OCI-LY3 (cell line): ENCODE data around the gene FLNA.

ENCODE experiments used
- H2AFZ ChIP-seq: fragments of 200-600, 300-600 bp; shearing (Covaris generic); 2 replicates; pipeline ENCODE4 v1.6.0; 2014; ENCODE audit warnings: antibody characterized with exemption, low read depth, low read length
- H3K27ac ChIP-seq: fragments of 200-600, 300-600 bp; sonication (generic); 2 replicates; pipeline ENCODE4 v1.5.1; 2014; ENCODE audit warnings: mild to moderate bottlenecking, low read length, moderate library complexity, mixed read lengths
- H3K27me3 ChIP-seq: fragments of 200-600, 300-600 bp; sonication (generic); 2 replicates; pipeline ENCODE4 v1.6.1; 2014; ENCODE audit warnings: low read depth, low read length, mixed read lengths
- H3K36me3 ChIP-seq: fragments of 200-600, 300-600 bp; sonication (generic); replicated peaks from 2 replicates; pipeline ENCODE3; 2014; ENCODE audit warnings: low read depth, low read length, mixed read lengths
- H3K4me1 ChIP-seq: fragments of 300-600, 200-600 bp; sonication (generic); 2 replicates; pipeline ENCODE4 v1.6.1; 2014; ENCODE audit warnings: low read length, mixed read lengths
- H3K4me2 ChIP-seq: fragments of 200-600, 300-600 bp; sonication (generic); 2 replicates; pipeline ENCODE4 v1.6.1; 2014; ENCODE audit warnings: low read length, mixed read lengths
- H3K4me3 ChIP-seq: fragments of 300-600, 200-600 bp; sonication (generic); 2 replicates; pipeline ENCODE4 v1.5.1; 2014; ENCODE audit warnings: antibody characterized with exemption, mild to moderate bottlenecking, low read length, moderate library complexity
- H3K79me2 ChIP-seq: fragments of 300-600, 200-600 bp; shearing (Covaris generic); 2 replicates; pipeline ENCODE4 v1.6.1; 2014; ENCODE audit warnings: mild to moderate bottlenecking, low read length, mixed read lengths
- H3K9ac ChIP-seq: fragments of 300-600, 200-600 bp; shearing (Covaris generic); 2 replicates; pipeline ENCODE4 v1.6.0; 2014; ENCODE audit warnings: mild to moderate bottlenecking, low read length, moderate library complexity
- H3K9me3 ChIP-seq: fragments of 200-600, 300-600 bp; shearing (Covaris generic); 2 replicates; pipeline ENCODE4 v1.6.1; 2014; ENCODE audit warnings: low read length, mixed read lengths; ENCODE audit not compliant: insufficient read depth
- H4K20me1 ChIP-seq: fragments of 200-600, 300-600 bp; sonication (generic); 2 replicates; pipeline ENCODE4 v1.6.1; 2016; ENCODE audit warnings: low read length, mixed read lengths; ENCODE audit not compliant: insufficient read depth
- EZH2phosphoT487 ChIP-seq: fragments of 200-600 bp; shearing (Covaris generic); IDR thresholded peaks from 2 replicates; pipeline ENCODE4 v1.6.1; 2018; ENCODE audit warnings: antibody characterized with exemption, mixed run types, low read depth
- TF ChIP-seq, protein P1 (sequence below): fragments of 200-600, 300-600 bp; sonication (generic); IDR thresholded peaks from 2 replicates; pipeline ENCODE4 v1.5.1; 2014; ENCODE audit warnings: antibody characterized with exemption, low read length, low read depth

FLNA gene

DNA sequence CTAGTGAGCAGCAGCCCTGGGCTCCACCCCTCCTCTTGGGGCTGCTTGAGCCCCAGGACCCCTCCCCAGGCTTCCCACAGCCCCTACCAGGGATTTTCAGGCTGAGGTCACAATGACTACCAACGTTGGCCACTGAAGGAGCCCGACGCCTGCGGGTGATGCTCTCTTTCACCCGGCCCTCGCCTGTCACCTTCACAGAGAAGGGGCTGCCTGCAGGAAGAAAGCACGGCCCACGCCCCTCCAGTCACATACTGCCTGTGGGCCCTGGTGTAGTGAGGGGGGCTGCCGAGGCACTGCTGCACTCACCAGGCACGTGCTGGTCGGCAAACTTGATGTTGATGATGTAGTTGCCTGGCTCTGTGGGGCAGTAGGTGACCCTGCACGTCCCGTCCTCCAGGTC lies 22.0 kb downstream of the FLNA start:
- Histone ChIP-seq H3K4me3 (no peak overlapping the region), H3K27ac (no peak overlapping the region), H3K36me3 (peaks cover 33% of the 10 kb centered on the region), H3K27me3 (no peaks in the 10 kb centered on the region), H3K9me3 (no peaks in the 10 kb centered on the region), H4K20me1 (no peaks in the 10 kb centered on the region; the same call in 1 of the 2 replicates), H3K79me2 (no peaks in the 10 kb centered on the region), H3K4me1 (peaks cover under 1% of the 10 kb centered on the region; the same call in 1 of the 2 replicates), H2AFZ (no peak overlapping the region), H3K9ac (no peak overlapping the region), H3K4me2 (no peak overlapping the region)
- TF ChIP-seq EZH2phosphoT487: no peak
- TF ChIP-seq, protein P1, sequence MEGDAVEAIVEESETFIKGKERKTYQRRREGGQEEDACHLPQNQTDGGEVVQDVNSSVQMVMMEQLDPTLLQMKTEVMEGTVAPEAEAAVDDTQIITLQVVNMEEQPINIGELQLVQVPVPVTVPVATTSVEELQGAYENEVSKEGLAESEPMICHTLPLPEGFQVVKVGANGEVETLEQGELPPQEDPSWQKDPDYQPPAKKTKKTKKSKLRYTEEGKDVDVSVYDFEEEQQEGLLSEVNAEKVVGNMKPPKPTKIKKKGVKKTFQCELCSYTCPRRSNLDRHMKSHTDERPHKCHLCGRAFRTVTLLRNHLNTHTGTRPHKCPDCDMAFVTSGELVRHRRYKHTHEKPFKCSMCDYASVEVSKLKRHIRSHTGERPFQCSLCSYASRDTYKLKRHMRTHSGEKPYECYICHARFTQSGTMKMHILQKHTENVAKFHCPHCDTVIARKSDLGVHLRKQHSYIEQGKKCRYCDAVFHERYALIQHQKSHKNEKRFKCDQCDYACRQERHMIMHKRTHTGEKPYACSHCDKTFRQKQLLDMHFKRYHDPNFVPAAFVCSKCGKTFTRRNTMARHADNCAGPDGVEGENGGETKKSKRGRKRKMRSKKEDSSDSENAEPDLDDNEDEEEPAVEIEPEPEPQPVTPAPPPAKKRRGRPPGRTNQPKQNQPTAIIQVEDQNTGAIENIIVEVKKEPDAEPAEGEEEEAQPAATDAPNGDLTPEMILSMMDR: no peak

DNA sequence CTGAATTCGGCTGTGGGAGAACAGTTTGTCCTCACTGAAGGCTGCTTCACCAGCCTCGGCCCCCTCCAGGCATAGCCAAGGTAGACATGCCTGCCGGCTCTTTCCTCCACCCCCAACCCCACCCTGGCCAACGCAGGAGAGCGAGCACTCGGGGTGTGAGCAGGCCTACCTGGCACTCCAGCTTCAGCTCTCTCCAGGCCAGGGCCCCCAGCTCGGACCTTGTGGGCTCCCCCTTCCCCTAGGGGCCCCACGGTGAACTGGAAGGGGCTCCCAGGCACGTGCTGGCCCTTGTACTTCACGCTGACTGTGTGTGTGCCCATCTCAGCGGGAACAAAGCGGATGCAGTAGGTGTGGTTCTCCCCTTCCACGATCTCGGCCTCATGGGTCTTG lies 22.4 kb downstream of the FLNA start:
- no peaks in the 10 kb centered on the region for H3K79me2 ChIP-seq
- H3K4me2 ChIP-seq: no peak overlapping the region
- H3K27me3 ChIP-seq: no peaks in the 10 kb centered on the region
- H2AFZ ChIP-seq: no peak overlapping the region
- TF ChIP-seq EZH2phosphoT487: no peak
- TF ChIP-seq, protein P1: no peak
- H3K9me3 ChIP-seq: no peaks in the 10 kb centered on the region
- peaks cover 5% of the 10 kb centered on the region for H3K4me1 ChIP-seq
- no peak overlapping the region for H3K27ac ChIP-seq
- no peak overlapping the region for H3K9ac ChIP-seq
- H3K36me3 ChIP-seq: peaks cover 30% of the 10 kb centered on the region
- H3K4me3 ChIP-seq: no peak overlapping the region
- no peaks in the 10 kb centered on the region; the same call in 1 of the 2 replicates for H4K20me1 ChIP-seq

DNA sequence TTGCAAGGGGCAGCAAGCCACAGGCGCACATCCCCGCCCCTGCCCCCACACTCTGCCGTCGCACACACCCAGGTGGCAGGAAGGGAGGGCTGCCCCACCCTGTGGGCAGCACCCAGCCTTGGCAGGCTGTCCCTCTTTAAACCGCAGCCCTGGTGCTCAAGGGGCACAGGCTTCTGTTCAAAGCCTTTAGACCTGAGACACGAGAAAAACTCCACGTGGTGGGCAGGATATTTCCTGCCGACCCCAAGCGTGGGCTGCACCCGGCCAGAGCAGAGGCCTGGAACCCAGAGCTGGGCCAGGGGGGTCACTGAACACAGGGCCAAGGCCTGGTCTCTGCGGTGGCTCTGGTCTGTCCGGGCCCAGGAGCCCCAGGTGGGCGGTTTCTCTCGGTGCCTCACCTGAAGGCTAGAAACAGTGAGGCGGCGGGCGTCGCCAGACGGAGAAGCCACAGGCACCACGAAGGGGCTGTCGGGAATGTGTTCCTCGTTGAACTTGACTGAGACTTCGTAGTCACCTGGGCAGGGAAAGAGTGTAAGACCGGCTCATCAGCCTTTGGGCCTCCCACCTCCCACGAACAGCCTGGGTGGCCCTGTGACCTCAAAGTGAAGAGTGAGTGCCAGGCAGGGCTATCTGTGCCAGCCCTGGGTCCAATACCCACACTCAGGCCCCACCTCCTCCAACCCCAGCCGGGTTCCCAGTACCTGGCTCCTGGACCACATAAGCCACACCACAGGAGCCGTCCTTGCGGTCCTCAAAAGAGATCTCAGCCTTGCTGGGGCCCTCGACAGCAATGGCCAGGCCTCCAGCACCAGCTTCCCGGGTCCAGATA lies 23.0 kb downstream of the FLNA start:
- peaks cover 5% of the 10 kb centered on the region for H3K4me1 ChIP-seq
- H3K9ac ChIP-seq: no peak overlapping the region
- no peaks in the 10 kb centered on the region for H3K79me2 ChIP-seq
- no peak overlapping the region for H2AFZ ChIP-seq
- no peak overlapping the region for H3K4me2 ChIP-seq
- TF ChIP-seq EZH2phosphoT487: no peak
- no peaks in the 10 kb centered on the region; the same call in 1 of the 2 replicates for H4K20me1 ChIP-seq
- H3K4me3 ChIP-seq: no peak overlapping the region
- no peaks in the 10 kb centered on the region for H3K9me3 ChIP-seq
- no peaks in the 10 kb centered on the region for H3K27me3 ChIP-seq
- H3K27ac ChIP-seq: no peak overlapping the region
- peaks cover 30% of the 10 kb centered on the region for H3K36me3 ChIP-seq

DNA sequence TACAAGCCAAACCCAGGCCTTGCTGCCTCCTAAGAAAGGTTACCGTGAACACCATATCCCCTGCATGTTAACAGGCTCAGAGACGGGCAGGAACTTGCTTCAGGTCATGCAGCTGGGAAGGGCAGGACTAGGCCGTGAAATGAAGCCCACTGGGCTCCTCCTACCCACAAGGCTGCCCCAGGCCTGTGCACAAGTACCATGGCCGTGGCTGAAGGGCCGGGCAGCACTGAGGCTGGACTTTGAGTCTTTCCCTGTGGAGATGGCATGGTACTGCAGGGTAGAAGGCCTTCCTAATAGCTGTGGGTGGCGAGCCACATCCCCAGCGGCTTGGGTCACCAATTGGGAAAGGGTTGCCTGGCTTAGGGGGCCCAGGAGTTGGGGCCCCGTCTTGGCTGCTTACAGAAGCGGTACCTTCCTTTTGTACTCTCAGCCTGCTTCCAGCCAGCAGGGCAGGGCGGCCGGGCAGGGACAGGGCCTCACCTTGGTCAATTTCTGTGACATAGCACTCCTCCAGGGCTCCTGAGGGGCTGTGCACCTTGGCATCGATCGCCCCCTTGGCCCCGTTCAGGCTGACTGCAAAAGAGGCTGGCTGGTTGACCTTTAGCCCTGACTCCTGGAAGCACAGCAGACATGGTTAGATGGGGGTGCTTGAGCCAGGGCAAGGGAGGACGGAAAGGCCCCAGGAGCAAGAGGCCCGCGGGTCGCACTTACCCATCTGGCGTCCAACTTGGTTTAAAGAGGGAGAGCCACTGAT lies 23.8 kb downstream of the FLNA start:
- H3K4me3 ChIP-seq: no peak overlapping the region
- TF ChIP-seq EZH2phosphoT487: no peak
- TF ChIP-seq, protein P1: no peak
- H4K20me1 ChIP-seq: no peaks in the 10 kb centered on the region; the same call in 1 of the 2 replicates
- no peak overlapping the region for H2AFZ ChIP-seq
- H3K4me2 ChIP-seq: no peak overlapping the region
- H3K79me2 ChIP-seq: no peaks in the 10 kb centered on the region
- peaks cover 5% of the 10 kb centered on the region for H3K4me1 ChIP-seq
- H3K9ac ChIP-seq: no peak overlapping the region
- peaks cover 30% of the 10 kb centered on the region for H3K36me3 ChIP-seq
- H3K27me3 ChIP-seq: no peaks in the 10 kb centered on the region
- H3K9me3 ChIP-seq: no peaks in the 10 kb centered on the region
- no peak overlapping the region for H3K27ac ChIP-seq
